HG02759 (cell line): ENCODE measurements around the gene MED8.
"Not testable (repeated sequence)": the region's sequence is repeated elsewhere in the genome, so short reads cannot be mapped to it uniquely, and the experiment has no call there.

Source experiments
- ATAC-seq: cut with Tn5 transposase; IDR thresholded peaks from one replicate; pipeline ENCODE4 v1.9.1; 2021; ENCODE audit warnings: mild to moderate bottlenecking, moderate library complexity; ENCODE audit not compliant: unreplicated experiment

MED8 gene

GRCh38 chr1:43383449-43383848, 6.2 kb downstream of the MED8 start:
- ATAC-seq = no peak

- ATAC-seq = no peak
Measured at GRCh38 chr1:43382027-43382779, 7.4 kb downstream of the MED8 start.

GRCh38 chr1:43381612-43382011, 8.0 kb downstream of the MED8 start:
- no peak for ATAC-seq

- ATAC-seq = no peak
Measured at GRCh38 chr1:43379476-43379875, 10.1 kb downstream of the MED8 start.

- ATAC-seq = no peak
Measured at GRCh38 chr1:43377831-43378230, 11.8 kb downstream of the MED8 start.

GRCh38 chr1:43376723-43377235, 12.8 kb downstream of the MED8 start:
- no peak for ATAC-seq

GRCh38 chr1:43373066-43373940, 16.3 kb downstream of the MED8 start:
- no peak for ATAC-seq

- ATAC-seq = no peak
Measured at GRCh38 chr1:43372172-43372571, 17.4 kb downstream of the MED8 start.

- ATAC-seq = no peak
Measured at GRCh38 chr1:43370564-43370963, 19.0 kb downstream of the MED8 start.

GRCh38 chr1:43369779-43370178, 19.8 kb downstream of the MED8 start:
- not testable (repeated sequence) for ATAC-seq

GRCh38 chr1:43368646-43369020, 21.0 kb downstream of the MED8 start:
- ATAC-seq = no peak

GRCh38 chr1:43367904-43368645, 21.5 kb downstream of the MED8 start, which contains the start of gene ELOVL1:
TSS of gene ELOVL1 (minus strand) at chr1:43368011. CDS start at chr1:43365609, 2,402 bp downstream.
- peak; percentile 88 for ATAC-seq

- ATAC-seq = peak; percentile 52
Measured at GRCh38 chr1:43367026-43367903, 22.3 kb downstream of the MED8 start.

GRCh38 chr1:43366601-43367025, 23.0 kb downstream of the MED8 start:
- ATAC-seq = no peak

GRCh38 chr1:43366179-43366578, 23.4 kb downstream of the MED8 start:
- no peak for ATAC-seq

- no peak for ATAC-seq
Measured at GRCh38 chr1:43365678-43366077, 23.9 kb downstream of the MED8 start.

GRCh38 chr1:43363935-43364525, 25.6 kb downstream of the MED8 start:
- no peak for ATAC-seq

- no peak for ATAC-seq
Measured at GRCh38 chr1:43363283-43363934, 26.2 kb downstream of the MED8 start.

GRCh38 chr1:43360616-43361015, 29.0 kb downstream of the MED8 start:
- no peak for ATAC-seq
